Neural progenitor cell (in vitro differentiated cells): ENCODE data around the gene BMP15.

Source experiments
- CTCF ChIP-seq: fragments of 200-600 bp; sonication (generic); IDR thresholded peaks from 2 replicates; pipeline ENCODE4 v1.5.1; 2017; ENCODE audit warnings: antibody characterized with exemption, mild to moderate bottlenecking
- EZH2 ChIP-seq: fragments of 200-600 bp; sonication (generic); IDR thresholded peaks from 2 replicates; pipeline ENCODE4 v1.6.1; 2017; ENCODE audit warnings: antibody characterized with exemption, mild to moderate bottlenecking, moderate library complexity

- TF ChIP-seq CTCF (no peak), EZH2 (no peak)
Measured at GRCh38 chrX:50927127-50927526, 16.6 kb downstream of the BMP15 start.
